Muscle layer of colon (tissue), 2 donors: ENCODE measurements around the gene GHRHR.

Experiments used
- H3K27ac ChIP-seq: one replicate; pipeline ENCODE4 v1.7.0; 2013; ENCODE audit warnings: low read depth, mild to moderate bottlenecking, low read length, moderate library complexity
- H3K27me3 ChIP-seq, 2 donors: one replicate each; pipeline ENCODE4 v1.7.0; 2013; ENCODE audit warnings: low read length in 2 of 2, mild to moderate bottlenecking in 2 of 2; ENCODE audit not compliant: insufficient read depth in 2 of 2, control insufficient read depth in 1 of 2
- H3K36me3 ChIP-seq: one replicate; pipeline ENCODE4 v1.7.0; 2013; ENCODE audit warnings: mild to moderate bottlenecking, low read length; ENCODE audit not compliant: insufficient read depth
- H3K4me1 ChIP-seq: one replicate; pipeline ENCODE4 v1.7.0; 2013; ENCODE audit warnings: mild to moderate bottlenecking, low read length; ENCODE audit not compliant: insufficient read depth
- H3K4me3 ChIP-seq, 2 donors: one replicate each; pipeline ENCODE4 v1.7.0; 2013; ENCODE audit warnings: low read length in 2 of 2, low read depth in 1 of 2, mild to moderate bottlenecking in 1 of 2, moderate library complexity in 1 of 2
- H3K9ac ChIP-seq: one replicate; pipeline ENCODE4 v1.7.0; 2013; ENCODE audit warnings: low read length
- H3K9me3 ChIP-seq: one replicate; pipeline ENCODE4 v1.7.0; 2013; ENCODE audit warnings: mild to moderate bottlenecking, low read length
- donor health status: abdominal sarcoma.
- donor health status: Adenocarcinoma of cecum.

Gene GHRHR

DNA sequence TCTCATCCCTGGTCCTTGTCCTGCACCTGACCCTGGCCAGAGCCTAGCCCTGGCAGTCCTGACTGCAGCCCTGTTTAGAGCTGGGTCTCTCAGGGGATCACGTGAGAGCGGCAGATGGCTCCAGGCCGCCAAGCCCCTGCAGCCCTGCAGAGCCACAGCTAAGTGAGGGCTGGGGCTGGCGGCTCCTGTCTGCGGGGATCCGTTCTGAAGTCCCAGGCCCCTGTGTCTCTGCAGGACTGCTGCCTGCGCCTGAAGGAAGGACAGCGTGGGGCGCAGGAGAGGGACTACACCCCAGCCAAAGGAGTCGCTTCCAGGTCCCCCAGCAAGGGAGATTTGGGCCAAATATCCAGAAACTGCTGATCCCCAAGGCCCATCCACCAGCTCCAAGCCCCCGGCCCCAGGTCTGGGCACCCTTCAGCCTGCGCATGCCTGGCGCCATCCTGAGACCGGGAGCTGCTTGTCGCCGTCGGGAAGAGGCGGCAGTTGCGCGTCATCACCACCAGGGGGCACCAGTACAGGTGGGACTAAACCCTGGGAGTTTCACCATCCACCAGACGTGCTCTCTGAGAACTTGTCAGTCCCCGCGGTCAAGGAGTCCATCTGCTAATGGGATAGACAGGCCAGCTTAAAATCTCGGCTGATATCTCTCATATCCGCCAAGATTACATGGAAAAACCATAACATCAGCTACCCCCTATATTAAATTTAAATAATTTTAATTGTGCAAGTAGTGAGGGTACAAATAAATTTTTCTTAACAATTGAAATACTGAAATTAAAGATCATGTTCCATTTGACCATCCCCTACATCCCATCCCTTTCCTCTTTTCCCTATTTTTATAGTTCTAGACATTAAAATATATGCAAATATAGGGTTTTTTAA is 25.1 kb upstream of the GHRHR start:
- Histone ChIP-seq H3K4me1 (no peaks in the 10 kb centered on the region), H3K9ac (no peak overlapping the region), H3K27me3 (no peaks in the 10 kb centered on the region), H3K27ac (no peak overlapping the region), H3K4me3 (no peak overlapping the region), H3K36me3 (no peaks in the 10 kb centered on the region), H3K9me3 (no peaks in the 10 kb centered on the region)

DNA sequence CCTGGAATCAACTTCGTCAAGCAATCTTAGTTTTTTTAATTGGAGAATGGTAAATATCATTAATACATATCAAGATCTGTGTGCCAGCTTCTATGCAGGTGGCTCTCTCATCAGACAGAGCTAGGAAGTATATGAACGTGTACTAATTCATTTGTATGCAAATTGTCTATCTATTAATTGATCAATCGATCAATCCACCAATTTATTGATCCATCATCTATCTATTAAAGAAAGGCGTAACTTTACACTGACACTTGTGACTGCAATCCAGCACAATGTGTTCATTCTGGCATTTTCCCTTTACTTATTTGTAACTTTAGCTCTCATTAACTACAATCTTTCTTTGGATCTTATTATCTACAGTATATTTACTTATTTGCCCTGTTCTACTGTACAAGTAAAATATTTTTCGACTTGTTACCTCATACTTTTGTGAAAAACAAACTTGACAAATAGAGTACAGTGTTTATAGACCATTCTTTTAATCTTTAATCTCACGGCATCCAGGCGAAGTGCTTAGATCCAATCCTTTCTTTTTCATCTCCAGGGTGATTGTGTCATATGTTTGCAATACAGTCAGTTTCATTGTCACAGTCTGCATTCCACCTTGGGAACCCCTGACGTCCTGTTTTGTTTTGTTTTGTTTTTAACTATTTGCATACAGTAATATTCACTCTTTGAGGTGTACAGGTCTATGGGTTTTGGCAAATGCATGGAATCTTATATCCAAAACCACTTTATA is 22.0 kb upstream of the GHRHR start:
- Histone ChIP-seq H3K9ac (no peak overlapping the region), H3K36me3 (no peaks in the 10 kb centered on the region), H3K27ac (no peak overlapping the region), H3K4me1 (no peaks in the 10 kb centered on the region), H3K9me3 (peaks cover 6% of the 10 kb centered on the region), H3K4me3 (no peak overlapping the region), H3K27me3 (no peaks in the 10 kb centered on the region)

DNA sequence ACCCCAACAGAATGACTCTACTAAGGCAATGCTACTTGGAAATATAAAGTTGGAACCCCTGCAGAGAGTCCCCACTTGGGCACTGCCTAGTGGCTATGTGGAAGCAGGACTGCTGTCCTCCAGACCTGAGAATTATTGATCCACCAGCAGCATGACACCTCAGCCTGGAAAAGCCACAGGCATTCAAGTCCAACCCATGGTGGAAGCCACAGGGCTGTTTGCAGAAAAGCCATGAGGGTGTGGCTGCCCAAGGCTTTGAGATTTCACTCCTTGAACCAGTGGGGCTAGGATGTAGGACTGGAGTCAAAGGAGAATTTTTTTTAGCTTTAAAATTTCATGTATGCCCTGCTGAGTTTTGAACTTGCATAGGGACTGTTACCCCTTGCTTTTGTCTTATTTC is 13.6 kb upstream of the GHRHR start:
- H3K4me3 ChIP-seq, result no peak overlapping the region
- H3K27ac ChIP-seq, result no peak overlapping the region
- H3K9me3 ChIP-seq, result peaks cover 1% of the 10 kb centered on the region
- H3K4me1 ChIP-seq, result no peaks in the 10 kb centered on the region
- no peaks in the 10 kb centered on the region for H3K36me3 ChIP-seq
- no peak overlapping the region for H3K9ac ChIP-seq
- no peaks in the 10 kb centered on the region for H3K27me3 ChIP-seq

DNA sequence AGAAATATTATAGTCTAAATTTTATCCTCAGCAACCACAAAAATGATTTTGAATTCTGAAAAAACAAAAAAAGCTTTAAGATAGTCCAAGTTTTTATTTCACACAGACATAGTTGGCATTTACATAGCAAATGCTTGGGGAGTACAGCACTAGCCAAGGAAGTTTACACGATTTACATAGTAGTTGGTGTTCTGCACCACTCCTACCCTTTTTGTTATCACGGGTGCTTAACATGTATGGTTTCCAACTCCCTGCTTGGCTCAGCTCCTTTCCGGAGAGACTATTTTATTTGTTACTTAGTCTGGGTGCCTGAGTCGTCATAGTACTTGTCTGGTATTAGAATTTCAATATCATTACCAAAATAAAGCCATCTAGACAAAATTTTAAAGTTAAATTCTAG is 8.8 kb upstream of the GHRHR start:
- Histone ChIP-seq H3K9ac (no peak overlapping the region), H3K9me3 (no peaks in the 10 kb centered on the region), H3K4me1 (no peaks in the 10 kb centered on the region), H3K36me3 (no peaks in the 10 kb centered on the region), H3K4me3 (no peak overlapping the region), H3K27ac (no peak overlapping the region), H3K27me3 (no peaks in the 10 kb centered on the region)

DNA sequence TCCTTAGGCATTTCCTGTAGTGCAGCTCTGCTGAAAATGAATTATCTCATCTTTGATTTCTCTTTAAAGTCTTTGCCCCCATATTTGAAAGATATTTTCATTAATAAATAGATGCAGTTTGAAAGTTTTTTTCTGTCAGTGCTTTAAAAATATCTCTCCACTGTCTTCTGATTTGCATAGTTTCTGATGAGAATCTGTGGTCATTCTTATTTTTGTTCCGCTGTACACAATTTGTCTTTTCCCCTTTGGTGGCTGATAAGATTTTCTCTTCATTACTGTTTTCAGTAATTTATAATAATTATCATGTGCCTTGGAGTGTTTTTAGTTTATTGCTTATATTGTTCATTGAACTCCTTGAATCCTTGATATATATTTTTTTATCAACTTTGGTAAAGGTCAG is 7.0 kb upstream of the GHRHR start:
- Histone ChIP-seq H3K27me3 (no peaks in the 10 kb centered on the region), H3K36me3 (no peaks in the 10 kb centered on the region), H3K9ac (no peak overlapping the region), H3K4me3 (no peak overlapping the region), H3K4me1 (no peaks in the 10 kb centered on the region), H3K27ac (no peak overlapping the region), H3K9me3 (no peaks in the 10 kb centered on the region)

DNA sequence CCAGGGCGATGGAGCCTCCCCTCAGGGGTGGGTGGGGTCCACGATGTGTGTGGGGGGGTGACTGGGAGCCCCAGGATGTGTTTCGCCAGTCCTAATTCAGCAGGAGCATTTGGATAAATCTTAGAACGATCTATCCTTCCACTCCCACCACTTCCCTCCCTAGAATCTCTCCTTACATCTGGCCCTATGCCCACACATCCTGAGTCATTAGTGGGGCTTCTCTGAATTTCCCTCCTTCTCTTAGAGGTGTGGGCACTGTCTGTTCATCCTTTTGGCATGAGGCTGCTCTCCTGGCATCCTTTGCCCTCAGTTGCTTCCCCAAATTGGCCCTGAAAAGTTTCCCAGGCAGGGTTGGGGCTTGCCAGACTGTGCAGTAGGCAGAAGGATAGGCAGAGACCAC is 1.6 kb downstream of the GHRHR start:
- H3K9ac ChIP-seq, result no peak overlapping the region
- no peak overlapping the region for H3K27ac ChIP-seq
- H3K4me1 ChIP-seq, result no peaks in the 10 kb centered on the region
- no peak overlapping the region for H3K4me3 ChIP-seq
- peaks cover 0 to 3% of the 10 kb centered on the region in 2 donors for H3K27me3 ChIP-seq
- no peaks in the 10 kb centered on the region for H3K36me3 ChIP-seq
- H3K9me3 ChIP-seq, result no peaks in the 10 kb centered on the region

DNA sequence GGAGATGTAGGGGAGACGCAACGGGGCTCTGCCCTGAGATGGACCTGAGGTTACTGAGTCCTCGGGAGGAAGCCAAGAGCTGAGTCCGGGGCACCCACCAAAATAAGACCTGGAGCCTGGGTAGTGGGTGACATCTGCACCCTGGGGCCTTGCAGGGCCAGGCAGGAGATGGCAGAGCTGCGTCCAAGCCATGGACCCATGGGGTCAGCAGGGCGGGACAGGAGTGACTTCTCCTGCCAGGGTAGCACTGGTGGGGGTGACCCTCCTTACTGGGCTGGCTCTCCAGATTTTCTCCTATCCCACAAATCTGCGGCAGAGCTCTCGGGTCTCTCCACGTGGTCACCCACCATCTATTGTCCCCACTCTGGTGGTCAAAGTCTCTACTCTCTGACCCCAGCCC is 2.1 kb downstream of the GHRHR start:
- Histone ChIP-seq H3K36me3 (no peaks in the 10 kb centered on the region), H3K9me3 (no peaks in the 10 kb centered on the region), H3K9ac (no peak overlapping the region)

DNA sequence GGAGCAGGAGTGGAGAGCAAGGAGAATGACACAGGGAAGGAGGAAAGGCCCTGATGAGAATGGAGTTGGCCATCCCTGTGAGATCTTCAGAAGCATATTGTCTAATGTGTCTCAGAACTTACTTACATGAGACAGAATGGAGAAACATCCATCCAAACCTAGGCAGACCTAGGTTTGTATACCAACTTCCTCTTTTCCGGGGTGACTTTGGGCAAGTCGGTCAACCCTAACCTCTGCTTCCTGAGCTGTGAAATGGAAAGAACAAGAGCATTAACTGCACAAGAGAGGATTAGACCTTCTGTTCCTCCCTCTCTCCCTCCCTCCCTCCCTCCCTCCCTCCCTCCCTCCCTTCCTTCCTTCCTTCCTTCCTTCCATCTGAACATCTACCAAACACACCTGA is 4.5 kb downstream of the GHRHR start:
- no peak overlapping the region for H3K9ac ChIP-seq
- H3K4me1 ChIP-seq, result no peaks in the 10 kb centered on the region
- H3K36me3 ChIP-seq, result no peaks in the 10 kb centered on the region
- H3K27me3 ChIP-seq, result peaks cover 0 to 3% of the 10 kb centered on the region in 2 donors
- H3K4me3 ChIP-seq, result no peak overlapping the region
- H3K27ac ChIP-seq, result no peak overlapping the region
- no peaks in the 10 kb centered on the region for H3K9me3 ChIP-seq

More for the DNA sequence above, 2.1 kb downstream of the GHRHR start:
- Histone ChIP-seq H3K27me3 (peaks cover 0 to 3% of the 10 kb centered on the region in 2 donors), H3K4me1 (no peaks in the 10 kb centered on the region), H3K4me3 (no peak overlapping the region), H3K27ac (no peak overlapping the region)

DNA sequence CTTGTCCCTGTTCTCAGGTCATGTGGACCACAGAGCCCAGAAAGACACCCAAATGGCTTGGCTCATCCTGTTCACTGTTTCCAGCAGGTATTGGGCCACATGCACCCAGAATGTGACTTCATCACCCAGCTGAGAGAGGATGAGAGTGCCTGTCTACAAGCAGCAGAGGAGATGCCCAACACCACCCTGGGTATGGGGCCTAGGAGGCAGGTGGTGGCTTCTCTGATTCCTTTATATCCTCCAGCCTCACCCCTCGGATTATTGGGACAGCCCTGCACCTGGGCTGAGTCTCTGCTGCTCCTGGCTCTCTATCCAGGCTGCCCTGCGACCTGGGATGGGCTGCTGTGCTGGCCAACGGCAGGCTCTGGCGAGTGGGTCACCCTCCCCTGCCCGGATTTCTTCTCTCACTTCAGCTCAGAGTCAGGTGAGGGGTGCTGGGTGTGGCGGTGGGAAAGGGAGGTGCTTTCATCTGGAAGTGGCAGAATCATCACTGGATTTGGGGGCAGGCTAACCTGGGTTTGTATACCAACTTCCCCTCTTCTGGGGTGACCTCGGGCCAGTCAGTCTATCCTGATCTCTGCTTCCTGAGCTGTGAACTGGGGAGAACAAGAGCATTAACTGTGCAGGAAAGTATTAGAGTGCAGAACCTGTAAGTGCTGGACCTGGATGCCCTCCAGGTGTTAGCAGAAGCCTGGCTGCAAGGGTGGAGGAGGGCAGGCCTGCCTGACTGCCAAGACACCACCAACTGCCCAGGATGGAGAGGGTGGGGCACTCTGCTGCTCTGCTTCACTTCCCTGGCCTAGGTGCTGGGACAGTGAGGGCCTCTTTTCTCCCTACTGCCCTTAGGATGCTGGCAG is 5.2 kb downstream of the GHRHR start:
- Histone ChIP-seq H3K36me3 (no peaks in the 10 kb centered on the region), H3K27ac (no peak overlapping the region), H3K4me3 (no peak overlapping the region), H3K4me1 (no peaks in the 10 kb centered on the region), H3K9ac (no peak overlapping the region), H3K27me3 (peaks cover 0 to 3% of the 10 kb centered on the region in 2 donors), H3K9me3 (no peaks in the 10 kb centered on the region)

DNA sequence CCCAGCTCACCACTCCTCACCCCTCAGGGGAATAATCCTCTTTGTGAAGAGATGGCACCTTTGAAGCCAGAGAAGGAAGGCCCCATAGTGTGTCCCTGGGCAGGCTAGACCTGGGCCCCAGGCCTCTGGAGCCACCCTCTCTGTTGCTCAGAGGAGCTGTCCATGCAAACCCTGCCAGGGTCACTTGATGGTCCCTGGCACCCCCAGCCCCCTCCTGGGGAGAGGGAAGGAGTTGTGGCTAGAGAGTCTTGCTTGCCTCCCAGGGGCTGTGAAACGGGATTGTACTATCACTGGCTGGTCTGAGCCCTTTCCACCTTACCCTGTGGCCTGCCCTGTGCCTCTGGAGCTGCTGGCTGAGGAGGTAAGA is 5.8 kb downstream of the GHRHR start:
- Histone ChIP-seq H3K36me3 (no peaks in the 10 kb centered on the region), H3K9me3 (no peaks in the 10 kb centered on the region), H3K9ac (no peak overlapping the region)

DNA sequence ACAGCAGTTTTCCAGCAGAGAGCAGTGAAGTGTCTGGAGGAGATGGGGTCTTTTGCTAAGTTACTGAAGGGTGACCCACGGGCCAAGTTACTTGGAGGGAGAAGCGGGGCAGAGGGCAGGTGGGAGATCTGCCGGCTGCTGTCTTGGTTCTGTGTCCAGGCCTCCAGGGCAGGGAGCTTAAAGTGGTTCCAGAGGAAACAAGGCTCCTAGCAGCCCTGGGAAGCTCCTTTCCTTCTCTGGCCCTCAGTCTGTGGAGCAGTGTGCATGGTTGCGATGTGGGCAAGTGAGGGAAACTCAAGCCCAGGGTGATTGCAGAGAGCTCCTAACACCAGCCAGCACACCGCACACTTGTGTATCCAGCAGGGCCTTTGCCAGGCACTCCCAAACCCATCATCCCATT is 6.3 kb downstream of the GHRHR start:
- H3K9me3 ChIP-seq, result no peaks in the 10 kb centered on the region
- no peaks in the 10 kb centered on the region for H3K4me1 ChIP-seq
- no peak overlapping the region for H3K4me3 ChIP-seq
- peaks cover 0 to 3% of the 10 kb centered on the region in 2 donors for H3K27me3 ChIP-seq
- no peaks in the 10 kb centered on the region for H3K36me3 ChIP-seq
- no peak overlapping the region for H3K9ac ChIP-seq
- H3K27ac ChIP-seq, result no peak overlapping the region

More for the DNA sequence above, 5.8 kb downstream of the GHRHR start:
- Histone ChIP-seq H3K4me3 (no peak overlapping the region), H3K27ac (no peak overlapping the region), H3K27me3 (peaks cover 0 to 3% of the 10 kb centered on the region in 2 donors), H3K4me1 (no peaks in the 10 kb centered on the region)
